ENCODE results near the gene PLSCR4. TPM values are rescaled to one million over a fixed set of nuclear protein-coding genes. Genes with fewer than 3 reads are reported as not detected.

The PLSCR4 gene
- total RNA-seq, 1 experiment from 2014 or later = 3.5 TPM

- Histone ChIP-seq H3K4me1 (ENCODE audit: control insufficient read depth, insufficient read depth, low read length) (peaks cover 66% of the 10 kb centered on the region), H3K27me3 (ENCODE audit: control insufficient read depth, insufficient read depth, low read length) (no peaks in the 10 kb centered on the region), H3K4me3 (ENCODE audit: low read depth in 2 of 2, low read length in 2 of 2) (peak within 1 kb of the TSS; percentile 77 to 93), H3K36me3 (ENCODE audit: control insufficient read depth, insufficient read depth, low read length) (no peaks in the 10 kb centered on the region; the same call in 1 of the 2 replicates), H3K9me3 (ENCODE audit: control insufficient read depth, insufficient read depth, low read depth, low read length) (no peaks in the 10 kb centered on the region), H3K27ac (ENCODE audit: low read length) (peak within 1 kb of the TSS; percentile 99)
- no TSS peak for BruUV-seq (replicated peaks)
- CTCF ChIA-PET = interaction anchor here (0.6 to 1.2 kb wide), 2 partner anchors 51 to 96 kb away, joined by 3 to 4 read pairs; no protein-coding TSS in a partner anchor
- in situ Hi-C loops (cut with HindIII; ENCODE audit: low pct_unique_long_range_greater_than_20kb, low sequenced_read_pairs) (no loop called here), intact Hi-C loops (cut with micrococcal nuclease; ENCODE audit: unreplicated experiment) (loop anchor here (5.0 kb wide), 1 partner anchor 94 kb away; no protein-coding TSS in a partner anchor)
- ATAC-seq (peak; percentile 82), DNase-seq (ENCODE audit: low read depth, low spot score) (no peak)
- POLR2A ChIA-PET = interaction anchor here (0.5 kb wide), 1 partner anchor 23 kb away, joined by 5 read pairs; no protein-coding TSS in a partner anchor
- peak; percentile 87 for TF ChIP-seq POLR2AphosphoS5 (IDR thresholded peaks at IDR 0.05; ENCODE audit: low read depth, low read length)
- TF ChIP-seq REST (IDR thresholded peaks at IDR 0.05; ENCODE audit: insufficient read depth in 1 of 2, low read depth in 2 of 2, low read length in 1 of 2) = no peak
- peak; percentile 85; the same call in 1 of the 2 replicates for TF ChIP-seq SIN3A (IDR thresholded peaks at IDR 0.05; ENCODE audit: borderline replicate concordance, insufficient read depth, low read depth, low read length)
- TF ChIP-seq CTCF (IDR thresholded peaks at IDR 0.05) = no peak
- TF ChIP-seq TCF7L2 (IDR thresholded peaks at IDR 0.05; ENCODE audit: low read depth, low read length) = peak; percentile 29; the same call in 1 of the 2 replicates
Observed at GRCh38 chr3:146160964-146161662, 89.8 kb downstream of the PLSCR4 start, which contains the start of gene PLOD2. TSS of gene PLOD2 (minus strand) at chr3:146161184. CDS start at chr3:146160989, 195 bp downstream.

GRCh38 chr3:146160321-146160963 lies 90.5 kb downstream of the PLSCR4 start:
- Histone ChIP-seq H3K27me3 (ENCODE audit: control insufficient read depth, insufficient read depth, low read length) (no peaks in the 10 kb centered on the region), H3K4me1 (ENCODE audit: control insufficient read depth, insufficient read depth, low read length) (peaks cover 64% of the 10 kb centered on the region), H3K9me3 (ENCODE audit: control insufficient read depth, insufficient read depth, low read depth, low read length) (no peaks in the 10 kb centered on the region), H3K36me3 (ENCODE audit: control insufficient read depth, insufficient read depth, low read length) (no peaks in the 10 kb centered on the region; the same call in 1 of the 2 replicates), H3K27ac (ENCODE audit: low read length) (peak overlapping the region; percentile 99), H3K4me3 (ENCODE audit: low read depth in 2 of 2, low read length in 2 of 2) (peak overlapping the region; percentile 77 to 93)
- ATAC-seq (peak; percentile 60), DNase-seq (ENCODE audit: low read depth, low spot score) (no peak)
- ChIA-PET POLR2A (interaction anchor here (0.5 to 1.1 kb wide), 2 partner anchors 23 to 95 kb away, joined by 5 read pairs; no protein-coding TSS in a partner anchor), CTCF (interaction anchor here (0.6 to 1.2 kb wide), 3 partner anchors 27 to 95 kb away, joined by 3 to 4 read pairs (median 3); no protein-coding TSS in a partner anchor)
- intact Hi-C loops (cut with micrococcal nuclease; ENCODE audit: unreplicated experiment) (loop anchor here (5.0 kb wide), 1 partner anchor 93 kb away; no protein-coding TSS in a partner anchor), in situ Hi-C loops (cut with HindIII; ENCODE audit: low pct_unique_long_range_greater_than_20kb, low sequenced_read_pairs) (no loop called here)
- peak; percentile 79 for TF ChIP-seq TCF7L2 (IDR thresholded peaks at IDR 0.05; ENCODE audit: low read depth, low read length)
- peak; percentile 79 for TF ChIP-seq CTCF (IDR thresholded peaks at IDR 0.05)
- TF ChIP-seq SIN3A (IDR thresholded peaks at IDR 0.05; ENCODE audit: borderline replicate concordance, insufficient read depth, low read depth, low read length) = peak; percentile 43; the same call in 1 of the 2 replicates
- no peak for TF ChIP-seq POLR2AphosphoS5 (IDR thresholded peaks at IDR 0.05; ENCODE audit: low read depth, low read length)
- TF ChIP-seq REST (IDR thresholded peaks at IDR 0.05; ENCODE audit: insufficient read depth in 1 of 2, low read depth in 2 of 2, low read length in 1 of 2) = no peak
- no TSS peak for BruUV-seq (replicated peaks)
